CD4-positive, alpha-beta T cell treated with Interleukin-15 for 1 hour (primary cell): Measurements from ENCODE around the gene SMARCE1.

Experiments used
- DNase-seq: peaks from one replicate; pipeline ENCODE4 v3.0.0-alpha.2; 2020

The SMARCE1 gene

GRCh38 chr17:40645291-40645690 lies 2.3 kb downstream of the SMARCE1 start:
- DNase-seq, result no peak

- no peak for DNase-seq
Measured at GRCh38 chr17:40637931-40638330, 9.7 kb downstream of the SMARCE1 start.

- no peak for DNase-seq
Measured at GRCh38 chr17:40633871-40634270, 13.7 kb downstream of the SMARCE1 start.

GRCh38 chr17:40632216-40632615 lies 15.4 kb downstream of the SMARCE1 start:
- DNase-seq, result no peak

- no peak for DNase-seq
Measured at GRCh38 chr17:40629842-40630241, 17.8 kb downstream of the SMARCE1 start.

GRCh38 chr17:40625311-40625710 lies 22.3 kb downstream of the SMARCE1 start:
- DNase-seq, result no peak

- DNase-seq, result no peak
Measured at GRCh38 chr17:40623419-40624210, 24.0 kb downstream of the SMARCE1 start.

- no peak for DNase-seq
Measured at GRCh38 chr17:40622509-40622928, 25.1 kb downstream of the SMARCE1 start.

- no peak for DNase-seq
Measured at GRCh38 chr17:40621578-40621977, 26.0 kb downstream of the SMARCE1 start.

GRCh38 chr17:40621019-40621418 lies 26.6 kb downstream of the SMARCE1 start:
- DNase-seq, result no peak

- DNase-seq, result no peak
Measured at GRCh38 chr17:40618754-40619625, 28.6 kb downstream of the SMARCE1 start.

GRCh38 chr17:40617678-40618240 lies 29.9 kb downstream of the SMARCE1 start:
- no peak for DNase-seq

- no peak for DNase-seq
Measured at GRCh38 chr17:40616592-40616991, 31.0 kb downstream of the SMARCE1 start.

GRCh38 chr17:40615841-40616476 lies 31.7 kb downstream of the SMARCE1 start:
- DNase-seq, result no peak

GRCh38 chr17:40615068-40615840 lies 32.4 kb downstream of the SMARCE1 start:
- DNase-seq, result peak; percentile 69

- no peak for DNase-seq
Measured at GRCh38 chr17:40614431-40615067, 33.1 kb downstream of the SMARCE1 start.

- DNase-seq, result no peak
Measured at GRCh38 chr17:40613467-40614154, 34.0 kb downstream of the SMARCE1 start.

- DNase-seq, result peak; percentile 85
Measured at GRCh38 chr17:40612599-40613244, 34.9 kb downstream of the SMARCE1 start.

- DNase-seq, result no peak
Measured at GRCh38 chr17:40611840-40612474, 35.7 kb downstream of the SMARCE1 start.

GRCh38 chr17:40610359-40610758 lies 37.3 kb downstream of the SMARCE1 start:
- peak; percentile 50 for DNase-seq
